Bone marrow (tissue), 2 donors: Measurements from ENCODE around the gene EEPD1.

ENCODE experiments used
- DNase-seq, 2 donors: peaks; one replicate each; lab custom pipeline; 2025; lab: John Stamatoyannopoulos, UW

The EEPD1 gene

DNA sequence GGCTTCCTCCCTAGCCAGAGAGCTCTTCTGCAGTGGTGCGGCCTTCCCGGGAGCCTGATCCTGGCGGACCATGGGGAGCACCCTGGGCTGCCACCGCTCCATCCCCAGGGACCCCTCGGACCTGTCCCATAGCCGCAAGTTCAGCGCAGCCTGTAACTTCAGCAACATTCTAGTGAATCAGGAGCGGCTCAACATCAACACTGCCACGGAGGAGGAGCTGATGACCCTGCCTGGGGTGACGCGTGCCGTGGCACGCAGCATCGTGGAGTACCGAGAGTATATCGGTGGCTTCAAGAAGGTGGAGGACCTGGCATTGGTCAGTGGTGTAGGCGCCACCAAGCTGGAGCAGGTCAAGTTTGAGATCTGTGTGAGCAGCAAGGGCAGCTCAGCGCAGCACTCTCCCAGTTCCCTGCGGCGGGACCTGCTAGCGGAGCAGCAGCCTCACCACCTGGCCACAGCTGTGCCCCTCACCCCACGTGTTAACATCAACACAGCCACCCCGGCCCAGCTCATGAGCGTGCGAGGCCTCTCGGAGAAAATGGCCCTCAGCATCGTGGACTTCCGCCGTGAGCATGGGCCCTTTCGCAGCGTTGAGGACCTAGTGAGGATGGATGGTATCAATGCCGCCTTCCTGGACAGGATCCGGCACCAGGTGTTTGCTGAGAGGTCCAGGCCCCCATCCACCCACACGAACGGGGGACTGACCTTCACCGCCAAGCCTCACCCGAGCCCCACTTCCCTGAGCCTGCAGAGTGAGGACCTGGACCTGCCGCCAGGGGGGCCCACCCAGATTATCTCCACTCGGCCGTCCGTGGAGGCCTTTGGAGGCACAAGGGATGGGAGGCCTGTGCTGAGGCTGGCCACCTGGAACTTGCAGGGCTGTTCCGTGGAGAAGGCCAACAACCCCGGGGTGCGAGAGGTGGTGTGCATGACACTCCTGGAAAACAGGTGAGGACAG is 1.5 kb downstream of the EEPD1 start:
- DNase-seq: no peak

GRCh38 chr7:36155811-36156361 is 2.8 kb downstream of the EEPD1 start:
- no peak for DNase-seq

GRCh38 chr7:36157527-36158320 is 4.7 kb downstream of the EEPD1 start:
- DNase-seq: no peak

DNA sequence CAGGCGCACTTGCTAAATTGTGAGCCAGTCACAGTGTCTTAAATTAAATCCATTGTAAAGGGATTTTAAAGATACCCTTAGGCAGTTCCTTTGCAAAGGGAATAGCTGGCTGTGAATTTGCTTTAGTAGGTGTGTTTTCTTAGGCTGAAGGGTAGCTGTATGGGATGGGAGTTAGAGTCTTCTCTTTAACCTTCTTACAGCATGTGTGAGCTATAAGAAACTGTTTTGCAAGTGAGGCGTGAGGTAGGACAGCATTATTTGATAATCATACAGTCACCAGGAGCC is 5.2 kb downstream of the EEPD1 start:
- DNase-seq: no peak

DNA sequence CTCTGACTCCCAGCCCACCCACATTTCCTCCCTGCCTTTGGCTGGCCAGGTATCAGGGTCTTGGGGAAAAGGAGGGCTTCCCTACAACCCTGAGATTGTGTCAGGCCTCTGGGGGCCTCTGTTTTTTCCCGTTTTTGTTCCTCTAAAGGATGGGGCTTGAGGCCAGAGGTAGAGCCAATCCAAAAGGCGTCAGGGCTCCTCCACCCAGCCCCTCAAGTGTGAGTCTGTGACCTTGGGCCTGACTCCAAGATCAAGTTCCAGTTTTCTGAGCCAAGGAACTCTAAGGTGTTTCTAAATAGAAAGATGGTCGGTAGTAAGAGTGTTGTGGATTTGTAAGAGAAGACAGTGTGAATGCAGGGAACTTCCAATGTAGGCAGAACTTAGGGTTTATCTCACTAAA is 6.6 kb downstream of the EEPD1 start:
- DNase-seq: no peak

GRCh38 chr7:36160313-36160712 is 7.3 kb downstream of the EEPD1 start:
- no peak for DNase-seq

DNA sequence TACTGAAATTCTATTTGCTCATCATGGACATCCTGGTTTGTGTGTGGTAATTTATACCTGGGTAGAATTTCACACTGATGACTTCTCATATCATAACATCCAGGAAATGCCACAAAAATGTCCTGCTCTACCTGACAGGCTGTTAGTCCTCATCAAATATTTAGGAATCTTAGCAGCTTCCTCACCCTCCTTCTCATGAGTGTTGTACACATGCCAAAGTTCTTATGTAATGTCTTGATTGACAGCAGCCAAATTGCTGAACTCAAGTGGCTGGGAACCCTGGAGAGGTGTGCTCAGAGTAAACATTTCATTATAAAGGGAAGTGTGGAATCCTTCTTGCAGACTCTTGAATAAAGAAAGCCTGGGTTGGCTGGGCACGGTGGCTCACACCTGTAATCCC is 8.9 kb downstream of the EEPD1 start:
- DNase-seq: no peak

GRCh38 chr7:36165059-36165458 is 12.0 kb downstream of the EEPD1 start:
- no peak for DNase-seq

GRCh38 chr7:36165802-36166201 is 12.7 kb downstream of the EEPD1 start:
- no peak for DNase-seq

GRCh38 chr7:36167403-36168050 is 14.5 kb downstream of the EEPD1 start:
- DNase-seq: no peak

GRCh38 chr7:36171503-36171902 is 18.4 kb downstream of the EEPD1 start:
- DNase-seq: peak in 1 of 2 donors; percentile 23

GRCh38 chr7:36175886-36176285 is 22.8 kb downstream of the EEPD1 start:
- peak; percentile 41 to 89 for DNase-seq

DNA sequence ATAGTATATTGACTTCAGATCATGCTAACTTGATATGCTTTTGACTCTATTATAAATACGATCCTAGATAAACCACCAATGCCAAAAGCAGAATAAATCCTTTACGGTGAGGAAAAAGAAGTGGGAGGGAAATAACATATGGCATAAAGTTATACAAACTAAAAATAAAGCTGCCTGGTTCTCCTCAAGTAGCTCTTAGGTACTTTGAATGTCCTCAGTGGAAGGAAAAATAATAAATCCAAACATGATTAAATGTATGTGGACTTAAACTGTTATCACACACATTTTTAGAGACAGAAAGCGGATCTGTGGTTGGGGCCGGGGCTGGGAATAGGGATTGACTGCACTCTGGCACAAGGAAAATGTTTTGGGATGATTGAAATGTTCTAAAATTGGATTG is 23.6 kb downstream of the EEPD1 start:
- DNase-seq: no peak

- no peak for DNase-seq
Measured at GRCh38 chr7:36180121-36180520, 27.1 kb downstream of the EEPD1 start.

- DNase-seq: no peak
Measured at GRCh38 chr7:36181668-36182067, 28.6 kb downstream of the EEPD1 start.

GRCh38 chr7:36182854-36183604 is 30.0 kb downstream of the EEPD1 start:
- no peak for DNase-seq

DNA sequence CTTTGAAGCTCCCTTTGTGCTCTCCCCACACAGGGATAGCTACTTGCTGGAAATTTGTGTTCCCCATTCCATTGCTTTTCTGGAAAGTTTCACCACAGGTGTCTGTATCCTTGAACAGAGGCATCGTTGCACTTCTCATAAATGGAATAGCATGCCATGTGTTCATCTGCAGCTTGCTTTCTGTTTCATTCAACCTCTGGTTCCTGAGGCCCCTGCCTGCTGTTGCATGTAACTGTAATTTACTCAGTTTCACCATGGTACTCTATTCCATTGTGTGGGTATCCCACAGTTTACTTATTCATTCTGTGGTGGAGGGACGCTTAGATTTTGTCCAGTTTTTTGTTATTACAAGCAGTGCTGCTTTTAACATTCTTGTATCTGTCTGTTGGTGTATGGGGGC is 32.0 kb downstream of the EEPD1 start:
- no peak for DNase-seq

- DNase-seq: no peak
Measured at GRCh38 chr7:36185756-36186155, 32.7 kb downstream of the EEPD1 start.

DNA sequence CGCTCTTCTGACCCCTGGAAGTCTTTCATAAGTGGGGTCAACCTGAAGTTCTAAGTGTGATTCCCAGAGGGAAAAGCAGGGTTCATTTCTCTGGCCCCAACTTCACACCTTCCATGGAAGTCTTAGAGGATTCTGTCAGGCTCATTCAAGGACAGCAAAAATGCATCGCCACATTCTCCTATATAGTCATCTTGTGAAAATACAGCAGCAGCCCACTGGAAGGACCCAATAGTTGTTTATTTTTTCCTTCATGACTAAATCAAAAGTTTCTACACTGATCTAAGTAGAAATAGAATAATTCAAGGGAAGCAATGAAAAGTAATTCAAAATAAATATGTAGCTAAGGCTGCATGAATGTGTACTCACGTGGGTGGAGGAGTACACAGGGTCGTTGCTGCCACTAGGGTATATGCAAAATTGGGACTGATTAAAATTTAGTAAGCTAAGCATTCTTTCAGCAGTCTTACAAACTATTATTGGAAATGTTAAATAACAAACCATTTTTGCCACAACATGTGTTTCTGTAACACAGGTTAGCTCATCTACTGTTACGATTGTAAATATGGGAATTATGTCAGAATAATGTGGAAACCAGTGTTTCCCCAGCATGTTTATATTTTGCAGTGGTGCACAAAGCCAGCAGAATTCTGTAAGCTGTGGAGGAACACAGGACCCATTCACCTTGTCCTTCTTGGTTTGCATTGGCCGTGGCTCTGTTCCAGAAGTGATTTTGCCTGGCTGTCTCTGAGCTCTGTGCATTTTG is 33.5 kb downstream of the EEPD1 start:
- no peak for DNase-seq

GRCh38 chr7:36188266-36188665 is 35.2 kb downstream of the EEPD1 start:
- no peak for DNase-seq

- DNase-seq: no peak
Measured at GRCh38 chr7:36188906-36189305, 35.9 kb downstream of the EEPD1 start.
